BLaER1 (cell line): ENCODE results near the gene TDRD1.

Source experiments
- H3K27ac ChIP-seq: shearing (Covaris generic); formaldehyde crosslinking; 2 replicates; pipeline ENCODE4 v1.8.1; 2022
- H3K27me3 ChIP-seq: shearing (Covaris generic); formaldehyde crosslinking; 2 replicates; pipeline ENCODE4 v1.8.1; 2022
- H3K36me3 ChIP-seq: shearing (Covaris generic); formaldehyde crosslinking; 2 replicates; pipeline ENCODE4 v1.8.1; 2022
- H3K4me1 ChIP-seq: shearing (Covaris generic); formaldehyde crosslinking; 2 replicates; pipeline ENCODE4 v1.8.1; 2022
- H3K4me2 ChIP-seq: shearing (Covaris generic); formaldehyde crosslinking; 2 replicates; pipeline ENCODE4 v1.8.1; 2022
- H3K4me3 ChIP-seq: shearing (Covaris generic); formaldehyde crosslinking; 2 replicates; pipeline ENCODE4 v1.8.1; 2022
- H3K9ac ChIP-seq: shearing (Covaris generic); formaldehyde crosslinking; 2 replicates; pipeline ENCODE4 v1.8.1; 2022
- H3K9me3 ChIP-seq: shearing (Covaris generic); formaldehyde crosslinking; 2 replicates; pipeline ENCODE4 v1.8.1; 2022
- H4K20me1 ChIP-seq: shearing (Covaris generic); formaldehyde crosslinking; 2 replicates; pipeline ENCODE4 v1.8.1; 2022
- Cebpa-rat ChIP-seq: shearing (Covaris generic); IDR thresholded peaks from 2 replicates; pipeline ENCODE4 v1.8.1; 2022

Gene TDRD1

DNA sequence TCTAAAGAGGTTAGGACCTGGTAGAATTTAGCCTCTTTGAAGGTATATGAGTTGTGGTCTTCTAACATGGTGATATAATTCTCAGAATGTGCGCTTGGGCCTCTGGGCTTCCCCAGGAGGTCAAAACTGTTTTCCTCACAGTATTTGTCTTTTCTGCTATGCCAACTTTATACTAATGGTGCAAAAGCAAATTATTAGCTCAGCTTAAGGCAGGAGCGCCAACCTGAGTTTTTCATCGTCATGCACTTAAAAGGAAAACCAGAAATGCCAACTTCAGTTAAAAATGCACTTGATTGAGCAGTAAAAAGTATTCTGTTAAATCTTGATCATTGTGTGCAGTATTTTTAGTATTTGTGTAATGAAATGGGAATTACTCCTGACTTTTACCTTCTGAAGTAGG is 9.7 kb downstream of the TDRD1 start:
- H3K9me3 ChIP-seq: no peaks in the 10 kb centered on the region
- no peaks in the 10 kb centered on the region for H3K36me3 ChIP-seq
- no peaks in the 10 kb centered on the region for H4K20me1 ChIP-seq
- TF ChIP-seq Cebpa-rat: no peak
- no peaks in the 10 kb centered on the region for H3K4me1 ChIP-seq
- H3K27me3 ChIP-seq: no peaks in the 10 kb centered on the region
- no peak overlapping the region for H3K9ac ChIP-seq
- no peak overlapping the region for H3K4me3 ChIP-seq
- H3K4me2 ChIP-seq: no peak overlapping the region
- no peak overlapping the region for H3K27ac ChIP-seq

DNA sequence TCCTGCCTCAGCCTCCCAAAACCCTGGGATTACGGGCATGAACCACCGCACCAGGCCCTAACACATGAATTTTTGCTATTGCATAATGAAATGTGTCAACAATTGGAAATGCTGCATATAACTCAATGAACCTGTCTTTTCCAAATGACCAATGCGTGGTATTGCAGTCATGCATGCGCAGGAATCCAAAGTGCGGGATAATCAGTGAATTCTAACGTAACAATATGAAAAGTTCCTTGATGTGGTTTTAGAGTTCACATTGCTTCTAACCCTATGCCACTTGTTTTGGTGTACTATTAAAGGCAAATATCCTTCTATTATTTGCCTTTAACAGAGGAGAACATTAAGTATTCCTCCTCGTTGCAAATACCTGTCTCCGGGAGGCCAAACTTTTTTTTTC is 10.5 kb downstream of the TDRD1 start:
- no peak overlapping the region for H3K27ac ChIP-seq
- H3K27me3 ChIP-seq: no peaks in the 10 kb centered on the region
- no peaks in the 10 kb centered on the region for H4K20me1 ChIP-seq
- no peak for TF ChIP-seq Cebpa-rat
- H3K36me3 ChIP-seq: no peaks in the 10 kb centered on the region
- H3K9ac ChIP-seq: no peak overlapping the region
- H3K4me2 ChIP-seq: no peak overlapping the region
- H3K9me3 ChIP-seq: no peaks in the 10 kb centered on the region
- no peak overlapping the region for H3K4me3 ChIP-seq
- H3K4me1 ChIP-seq: no peaks in the 10 kb centered on the region

DNA sequence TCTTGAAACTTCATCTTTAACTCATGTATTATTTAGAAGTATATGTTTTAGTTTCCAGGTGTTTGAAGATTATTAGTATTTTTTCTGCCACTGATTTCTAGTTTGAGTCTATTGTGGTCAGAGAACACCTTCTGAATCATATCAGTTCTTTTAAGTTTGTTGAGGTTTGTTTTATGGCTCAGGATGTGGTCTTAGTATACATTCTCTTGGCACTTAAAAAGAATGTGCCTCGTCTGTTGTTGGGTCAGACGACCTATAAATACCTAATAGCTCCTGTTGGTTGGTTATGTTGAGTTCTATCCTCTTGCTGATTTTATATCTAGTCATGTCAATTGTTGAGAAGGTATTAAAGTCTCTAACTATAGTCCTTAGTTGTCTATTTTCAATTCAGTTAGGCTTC is 15.9 kb downstream of the TDRD1 start:
- Histone ChIP-seq H3K9me3 (no peaks in the 10 kb centered on the region), H3K9ac (no peak overlapping the region), H3K4me2 (no peak overlapping the region), H4K20me1 (no peaks in the 10 kb centered on the region), H3K27ac (no peak overlapping the region), H3K4me3 (no peak overlapping the region), H3K36me3 (no peaks in the 10 kb centered on the region), H3K27me3 (no peaks in the 10 kb centered on the region), H3K4me1 (no peaks in the 10 kb centered on the region)
- TF ChIP-seq Cebpa-rat: no peak

DNA sequence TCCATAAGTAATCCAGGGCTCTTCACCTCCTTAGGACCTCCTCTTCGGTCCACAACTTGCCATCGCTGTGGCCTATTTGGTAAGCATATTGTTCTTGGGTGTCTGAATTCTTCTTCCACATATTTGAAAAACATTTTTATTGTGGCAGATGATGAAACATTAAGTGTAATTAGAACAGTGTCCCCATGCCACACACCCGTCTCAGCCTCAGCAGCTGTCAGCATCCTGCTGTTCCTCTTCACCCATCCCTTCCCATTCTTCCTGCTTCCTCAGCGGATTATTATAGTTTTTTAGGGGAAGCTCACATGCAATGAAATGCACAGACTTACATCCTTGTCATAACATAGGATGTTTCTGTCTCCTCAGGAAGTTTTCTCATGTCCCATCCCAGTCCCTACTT is 20.1 kb downstream of the TDRD1 start:
- no peak for TF ChIP-seq Cebpa-rat
- Histone ChIP-seq H3K4me3 (no peak overlapping the region), H3K4me2 (no peak overlapping the region), H3K9me3 (no peaks in the 10 kb centered on the region), H3K36me3 (no peaks in the 10 kb centered on the region), H4K20me1 (no peaks in the 10 kb centered on the region), H3K9ac (no peak overlapping the region), H3K27ac (no peak overlapping the region), H3K4me1 (peaks cover 12% of the 10 kb centered on the region), H3K27me3 (no peaks in the 10 kb centered on the region)

DNA sequence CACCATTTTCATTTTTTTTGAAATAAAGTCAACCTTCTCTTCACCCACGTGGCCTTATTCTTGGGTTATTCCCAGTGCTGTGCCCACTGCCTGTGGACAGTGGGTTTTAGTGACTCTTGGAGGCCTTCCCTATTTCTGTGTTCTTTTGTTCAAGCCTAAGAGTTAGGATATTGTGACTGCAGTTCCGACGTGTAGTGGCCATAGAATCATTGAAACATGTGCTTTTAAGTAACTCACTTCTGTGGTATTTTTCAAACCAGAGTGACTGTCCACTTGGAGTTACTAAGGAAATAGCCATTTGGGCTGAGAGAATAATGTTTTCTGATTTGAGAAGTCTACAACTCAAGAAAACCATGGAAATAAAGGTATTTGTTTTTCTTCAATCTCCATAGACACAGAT is 23.7 kb downstream of the TDRD1 start:
- no peaks in the 10 kb centered on the region for H4K20me1 ChIP-seq
- H3K36me3 ChIP-seq: no peaks in the 10 kb centered on the region
- H3K4me2 ChIP-seq: no peak overlapping the region
- no peaks in the 10 kb centered on the region for H3K9me3 ChIP-seq
- H3K9ac ChIP-seq: no peak overlapping the region
- H3K4me3 ChIP-seq: no peak overlapping the region
- no peaks in the 10 kb centered on the region for H3K27me3 ChIP-seq
- peaks cover 12% of the 10 kb centered on the region for H3K4me1 ChIP-seq
- no peak overlapping the region for H3K27ac ChIP-seq
- no peak for TF ChIP-seq Cebpa-rat

DNA sequence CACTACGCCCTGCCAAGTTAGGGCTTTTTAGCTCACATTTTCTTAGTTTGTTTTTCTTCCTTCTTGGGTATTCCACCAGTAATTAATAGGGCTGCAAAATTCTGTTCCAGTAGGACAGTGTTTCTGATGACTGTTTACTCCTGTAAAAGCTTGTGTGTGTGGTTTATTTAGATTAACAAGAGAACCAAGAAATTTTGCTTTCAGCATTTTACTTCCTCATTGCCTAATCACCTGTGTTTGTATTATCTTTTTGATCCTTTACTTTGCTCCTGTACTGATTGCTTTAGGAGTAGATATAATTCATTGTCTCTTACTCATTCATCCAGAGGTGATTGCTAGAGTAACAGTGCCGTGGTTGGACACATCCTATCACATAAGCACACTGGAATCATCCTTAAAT is 27.7 kb downstream of the TDRD1 start:
- no peak for TF ChIP-seq Cebpa-rat
- H3K27ac ChIP-seq: no peak overlapping the region
- H3K9me3 ChIP-seq: no peaks in the 10 kb centered on the region
- H3K4me2 ChIP-seq: no peak overlapping the region
- no peaks in the 10 kb centered on the region for H3K27me3 ChIP-seq
- no peak overlapping the region for H3K9ac ChIP-seq
- no peak overlapping the region for H3K4me3 ChIP-seq
- no peaks in the 10 kb centered on the region for H4K20me1 ChIP-seq
- H3K4me1 ChIP-seq: peaks cover 12% of the 10 kb centered on the region
- H3K36me3 ChIP-seq: no peaks in the 10 kb centered on the region

DNA sequence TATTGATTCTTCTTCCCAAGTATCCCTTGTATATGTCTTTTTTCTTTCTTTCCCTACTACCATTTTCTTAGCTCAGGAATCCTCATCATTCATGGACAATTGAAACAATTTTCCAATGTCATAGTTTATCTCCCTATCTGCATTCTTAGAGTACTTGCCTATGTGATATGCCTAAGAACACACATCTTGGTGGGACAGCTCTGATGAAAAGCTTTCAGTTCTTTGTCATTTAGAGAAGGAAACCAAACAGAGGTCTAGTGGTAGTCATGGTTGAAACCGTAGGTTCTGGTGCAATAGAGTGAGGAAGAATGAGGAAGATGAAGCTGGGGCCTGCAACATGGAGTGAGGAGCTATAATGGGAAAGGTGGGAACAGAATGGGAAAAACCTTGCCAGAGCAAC is 28.2 kb downstream of the TDRD1 start:
- no peak overlapping the region for H3K4me2 ChIP-seq

DNA sequence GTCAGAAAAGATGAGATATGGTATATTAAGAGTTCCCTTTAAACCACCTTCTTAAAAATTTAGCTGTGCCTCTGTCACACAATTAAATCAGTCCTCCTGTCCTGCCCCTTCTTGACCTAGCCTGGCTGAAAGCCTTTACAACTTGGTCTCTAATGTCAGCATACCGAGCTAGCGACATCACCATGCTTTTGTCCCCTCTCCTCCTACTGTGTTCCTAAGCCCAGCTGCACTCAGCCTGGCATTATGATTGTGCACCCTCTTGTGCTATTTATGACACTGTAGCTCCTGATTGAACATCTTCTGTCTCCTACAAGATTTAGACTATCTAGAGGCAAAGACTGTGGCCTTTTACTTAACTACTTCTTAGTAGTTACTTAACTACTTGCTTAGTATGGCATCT is 29.2 kb downstream of the TDRD1 start:
- H3K27me3 ChIP-seq: no peaks in the 10 kb centered on the region
- H3K9me3 ChIP-seq: no peaks in the 10 kb centered on the region
- H3K9ac ChIP-seq: no peak overlapping the region

More for the DNA sequence above, 28.2 kb downstream of the TDRD1 start:
- Histone ChIP-seq H3K4me3 (no peak overlapping the region), H3K27me3 (no peaks in the 10 kb centered on the region), H3K4me1 (peaks cover 12% of the 10 kb centered on the region), H4K20me1 (no peaks in the 10 kb centered on the region), H3K9ac (no peak overlapping the region), H3K36me3 (no peaks in the 10 kb centered on the region), H3K9me3 (no peaks in the 10 kb centered on the region), H3K27ac (no peak overlapping the region)
- no peak for TF ChIP-seq Cebpa-rat

DNA sequence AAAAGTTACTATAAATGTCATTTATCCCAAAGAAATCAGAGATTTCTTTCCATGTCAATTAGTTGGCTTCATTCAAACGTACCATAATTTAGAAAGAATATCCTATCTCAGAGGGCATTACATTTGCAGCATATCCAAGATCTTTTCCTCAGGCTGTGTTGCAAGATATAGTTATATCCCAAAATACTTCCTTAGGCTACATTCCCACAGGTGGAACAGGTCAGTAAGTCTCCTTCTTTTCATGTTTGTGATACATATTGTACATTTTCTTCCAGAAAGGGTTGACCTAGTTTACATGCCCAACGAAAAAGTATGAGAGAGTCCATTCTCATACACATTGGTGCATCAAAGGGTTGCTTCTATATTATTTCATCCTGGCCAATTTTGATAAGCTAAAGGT is 33.0 kb downstream of the TDRD1 start:
- Histone ChIP-seq H3K27me3 (no peaks in the 10 kb centered on the region), H3K4me2 (no peak overlapping the region), H3K9ac (no peak overlapping the region), H3K9me3 (no peaks in the 10 kb centered on the region), H3K36me3 (no peaks in the 10 kb centered on the region), H3K27ac (no peak overlapping the region), H4K20me1 (no peaks in the 10 kb centered on the region), H3K4me1 (no peaks in the 10 kb centered on the region), H3K4me3 (no peak overlapping the region)
- no peak for TF ChIP-seq Cebpa-rat

More for the DNA sequence above, 29.2 kb downstream of the TDRD1 start:
- no peak for TF ChIP-seq Cebpa-rat
- Histone ChIP-seq H3K36me3 (no peaks in the 10 kb centered on the region), H3K4me2 (no peak overlapping the region), H3K4me3 (no peak overlapping the region), H3K4me1 (peaks cover 8% of the 10 kb centered on the region), H3K27ac (no peak overlapping the region), H4K20me1 (no peaks in the 10 kb centered on the region)

DNA sequence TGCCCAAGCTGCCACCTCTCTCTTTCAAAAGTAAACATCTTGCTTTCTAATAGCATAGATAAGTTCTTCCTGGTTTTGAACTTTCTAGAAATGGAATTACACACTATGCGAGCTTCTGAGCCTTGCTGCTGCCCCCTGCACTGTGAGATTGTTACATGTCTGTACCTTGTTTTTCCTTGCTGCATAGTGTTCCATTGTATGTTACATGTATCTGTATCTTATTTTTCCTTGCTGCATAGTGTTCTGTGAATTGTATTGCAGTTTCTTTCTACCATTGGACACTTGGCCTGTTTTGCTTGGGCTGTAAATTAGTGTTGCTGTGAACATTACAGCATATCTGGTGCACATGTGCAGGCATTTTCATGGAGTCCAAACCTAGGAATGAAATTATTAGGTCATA is 35.9 kb downstream of the TDRD1 start:
- Histone ChIP-seq H4K20me1 (no peaks in the 10 kb centered on the region), H3K27ac (no peak overlapping the region), H3K9me3 (no peaks in the 10 kb centered on the region), H3K36me3 (no peaks in the 10 kb centered on the region), H3K4me3 (no peak overlapping the region), H3K4me2 (no peak overlapping the region), H3K4me1 (no peaks in the 10 kb centered on the region), H3K9ac (no peak overlapping the region), H3K27me3 (no peaks in the 10 kb centered on the region)
- no peak for TF ChIP-seq Cebpa-rat

DNA sequence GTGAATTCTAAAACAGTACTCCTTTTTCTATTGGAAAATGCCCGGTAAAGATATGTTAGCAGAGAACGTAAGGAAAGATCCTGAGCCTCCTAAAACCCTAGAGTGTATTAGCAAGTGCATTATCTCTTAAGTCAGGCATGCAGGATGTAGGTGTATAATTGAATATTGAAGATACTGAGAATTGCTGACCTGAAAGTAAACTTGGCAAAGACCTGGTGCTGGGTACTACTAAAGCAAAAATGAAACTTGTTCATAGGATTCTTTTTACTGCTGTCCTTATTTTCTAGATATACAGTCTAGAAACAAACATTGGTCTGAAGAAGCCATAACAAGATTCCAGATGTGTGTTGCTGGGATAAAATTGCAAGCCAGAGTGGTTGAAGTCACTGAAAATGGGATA is 41.1 kb downstream of the TDRD1 start:
- Histone ChIP-seq H3K27me3 (no peaks in the 10 kb centered on the region), H3K9ac (no peak overlapping the region), H3K36me3 (no peaks in the 10 kb centered on the region), H3K4me2 (no peak overlapping the region), H4K20me1 (no peaks in the 10 kb centered on the region), H3K27ac (no peak overlapping the region), H3K9me3 (no peaks in the 10 kb centered on the region), H3K4me1 (no peaks in the 10 kb centered on the region), H3K4me3 (no peak overlapping the region)
- TF ChIP-seq Cebpa-rat: no peak
